Measurements from ENCODE around the gene SAMHD1. TPM values are rescaled to one million over a fixed set of nuclear protein-coding genes. Genes with fewer than 3 reads are reported as not detected.

SAMHD1 gene
- total RNA-seq, 2 experiments from 2014 or later, result 29.9 to 33.5 TPM

DNA sequence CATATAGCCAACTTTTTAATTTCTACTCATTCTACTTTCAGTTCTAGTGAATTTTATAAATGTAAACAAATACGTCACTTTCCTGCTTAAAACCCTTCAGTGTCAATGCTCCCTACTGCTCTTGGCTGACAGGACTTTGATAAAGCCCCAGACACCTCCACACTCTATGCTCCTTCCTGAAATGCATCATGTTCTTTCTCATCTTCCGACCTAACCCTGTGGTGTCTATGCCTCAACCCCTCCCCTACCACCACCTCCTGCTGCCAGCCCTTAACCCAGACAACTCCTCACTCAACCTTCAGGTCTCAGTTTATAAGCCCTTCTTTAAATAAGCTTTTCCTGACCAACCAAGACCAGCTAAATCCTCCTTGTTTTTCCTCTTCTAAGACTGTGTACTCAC is 56.5 kb downstream of the SAMHD1 start:
- DNase-seq, result no peak
- no peak overlapping the region for H3K4me3 Mint-ChIP-seq
- peaks cover 14% of the 10 kb centered on the region for H3K4me1 Mint-ChIP-seq (ENCODE audit: low read depth)
- intact Hi-C loops (cut with micrococcal nuclease), result no loop called here
- no peaks in the 10 kb centered on the region for H3K27me3 Mint-ChIP-seq (ENCODE audit: low read depth)
- CTCF ChIA-PET, result interaction anchor here (0.5 to 1.7 kb wide), 3 partner anchors 11 to 121 kb away, joined by 3 to 6 read pairs (median 3); partner anchors contain the start of gene DSN1
- H3K36me3 Mint-ChIP-seq (ENCODE audit: low read depth), result peaks cover 18% of the 10 kb centered on the region
- no peaks in the 10 kb centered on the region for H3K9me3 Mint-ChIP-seq
- peak overlapping the region; percentile 52 for H3K27ac Mint-ChIP-seq

- Mint-ChIP-seq H3K36me3 (ENCODE audit: low read depth) (peaks cover 13% of the 10 kb centered on the region), H3K27ac (peak overlapping the region; percentile 46), H3K4me1 (ENCODE audit: low read depth) (peaks cover 14% of the 10 kb centered on the region), H3K9me3 (no peaks in the 10 kb centered on the region), H3K27me3 (ENCODE audit: low read depth) (no peaks in the 10 kb centered on the region), H3K4me3 (no peak overlapping the region)
- CTCF ChIA-PET, result interaction anchor here (0.6 to 1.7 kb wide), 2 partner anchors 120 to 349 kb away, joined by 3 to 6 read pairs; partner anchors contain the start of gene DSN1
- no peak for DNase-seq
- intact Hi-C loops (cut with micrococcal nuclease), result no loop called here
These were observed 57.7 kb downstream of the SAMHD1 start for GRCh38 chr20:36893801-36894200.

GRCh38 chr20:36891211-36891610 is 60.3 kb downstream of the SAMHD1 start:
- Mint-ChIP-seq H3K4me1 (ENCODE audit: low read depth) (peaks cover 13% of the 10 kb centered on the region), H3K36me3 (ENCODE audit: low read depth) (peaks cover 4% of the 10 kb centered on the region), H3K27ac (no peak overlapping the region), H3K9me3 (no peaks in the 10 kb centered on the region), H3K27me3 (ENCODE audit: low read depth) (no peaks in the 10 kb centered on the region), H3K4me3 (no peak overlapping the region)
- intact Hi-C loops (cut with micrococcal nuclease), result no loop called here
- CTCF ChIA-PET, result no interaction called here
- no peak for DNase-seq

- Mint-ChIP-seq H3K36me3 (ENCODE audit: low read depth) (peaks cover 4% of the 10 kb centered on the region), H3K9me3 (no peaks in the 10 kb centered on the region), H3K4me3 (no peak overlapping the region), H3K27me3 (ENCODE audit: low read depth) (no peaks in the 10 kb centered on the region), H3K27ac (peak overlapping the region; percentile 12), H3K4me1 (ENCODE audit: low read depth) (peaks cover 13% of the 10 kb centered on the region)
- intact Hi-C loops (cut with micrococcal nuclease), result no loop called here
- DNase-seq, result no peak
- CTCF ChIA-PET, result interaction anchor here (2.1 kb wide), 1 partner anchor 82 kb away, joined by 7 read pairs; no protein-coding TSS in a partner anchor
These were observed 60.9 kb downstream of the SAMHD1 start for GRCh38 chr20:36890586-36890985.

DNA sequence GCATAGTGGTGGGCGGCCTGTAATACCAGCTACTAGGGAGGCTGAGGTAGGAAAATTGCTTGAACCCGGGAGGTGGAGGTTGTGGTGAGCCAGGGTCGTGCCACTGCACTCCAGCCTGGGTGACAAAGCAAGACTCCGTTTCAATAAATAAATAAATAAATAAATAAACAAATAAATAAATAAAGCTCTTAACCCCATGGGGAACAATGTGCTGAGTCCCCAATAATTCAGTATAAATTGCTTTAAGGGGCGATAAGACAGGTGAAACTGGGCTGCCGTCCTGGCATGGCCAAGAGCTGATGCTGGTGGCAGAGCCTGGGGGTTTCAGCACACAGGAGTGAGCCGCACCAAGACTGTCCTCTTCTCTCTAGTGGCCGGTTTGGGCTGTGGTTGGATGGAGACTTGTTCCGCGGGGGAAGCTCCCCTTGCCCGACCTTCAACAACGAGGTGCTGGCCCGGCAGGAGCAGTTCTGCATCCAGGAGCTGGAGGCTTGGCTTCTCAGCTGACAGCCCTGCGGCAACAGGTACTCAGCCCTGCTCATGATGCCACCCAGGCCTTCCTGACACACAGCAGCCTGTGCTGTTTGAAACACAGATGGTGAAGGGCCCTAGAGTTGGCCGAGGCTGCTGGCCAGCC is 62.5 kb downstream of the SAMHD1 start:
- intact Hi-C loops (cut with micrococcal nuclease), result loop anchor here (5.0 kb wide), 1 partner anchor 172 kb away; no protein-coding TSS in a partner anchor
- Mint-ChIP-seq H3K27me3 (ENCODE audit: low read depth) (no peaks in the 10 kb centered on the region), H3K27ac (no peak overlapping the region), H3K4me1 (ENCODE audit: low read depth) (peaks cover 10% of the 10 kb centered on the region), H3K4me3 (no peak overlapping the region), H3K9me3 (no peaks in the 10 kb centered on the region), H3K36me3 (ENCODE audit: low read depth) (peaks cover 2% of the 10 kb centered on the region)
- no peak for DNase-seq
- CTCF ChIA-PET, result interaction anchor here (0.6 to 2.1 kb wide), 8 partner anchors 13 to 222 kb away, joined by 3 to 7 read pairs (median 3); no protein-coding TSS in a partner anchor

- Mint-ChIP-seq H3K27me3 (ENCODE audit: low read depth) (no peaks in the 10 kb centered on the region), H3K4me3 (no peak overlapping the region), H3K4me1 (ENCODE audit: low read depth) (peaks cover 10% of the 10 kb centered on the region), H3K27ac (no peak overlapping the region), H3K9me3 (no peaks in the 10 kb centered on the region), H3K36me3 (ENCODE audit: low read depth) (no peaks in the 10 kb centered on the region)
- intact Hi-C loops (cut with micrococcal nuclease), result loop anchor here (1.0 to 5.0 kb wide), 5 partner anchors 51 to 381 kb away; no protein-coding TSS in a partner anchor
- no peak for DNase-seq
- CTCF ChIA-PET, result interaction anchor here (0.6 to 2.9 kb wide), 7 partner anchors 10 to 172 kb away, joined by 3 to 15 read pairs (median 6); no protein-coding TSS in a partner anchor
These were observed 63.8 kb downstream of the SAMHD1 start for GRCh38 chr20:36887752-36888090.

- peak overlapping the region; percentile 54 for H3K27ac Mint-ChIP-seq
- H3K36me3 Mint-ChIP-seq (ENCODE audit: low read depth), result no peaks in the 10 kb centered on the region
- DNase-seq, result peak; percentile 92
- no peaks in the 10 kb centered on the region for H3K27me3 Mint-ChIP-seq (ENCODE audit: low read depth)
- H3K4me3 Mint-ChIP-seq, result no peak overlapping the region
- CTCF ChIA-PET, result interaction anchor here (0.5 to 2.9 kb wide), 20 partner anchors 11 to 365 kb away, joined by 3 to 15 read pairs (median 4); a partner anchor contains a TSS
- peaks cover 10% of the 10 kb centered on the region for H3K4me1 Mint-ChIP-seq (ENCODE audit: low read depth)
- intact Hi-C loops (cut with micrococcal nuclease), result loop anchor here (1.0 to 5.0 kb wide), 5 partner anchors 51 to 381 kb away; no protein-coding TSS in a partner anchor
- no peaks in the 10 kb centered on the region for H3K9me3 Mint-ChIP-seq
These were observed 64.4 kb downstream of the SAMHD1 start for GRCh38 chr20:36886859-36887751.

- H3K36me3 Mint-ChIP-seq (ENCODE audit: low read depth), result no peaks in the 10 kb centered on the region
- intact Hi-C loops (cut with micrococcal nuclease), result loop anchor here (5.0 kb wide), 1 partner anchor 168 kb away; no protein-coding TSS in a partner anchor
- H3K4me1 Mint-ChIP-seq (ENCODE audit: low read depth), result peaks cover 15% of the 10 kb centered on the region
- CTCF ChIA-PET, result interaction anchor here (1.7 to 2.9 kb wide), 2 partner anchors 28 to 76 kb away, joined by 6 to 15 read pairs; no protein-coding TSS in a partner anchor
- no peak overlapping the region for H3K27ac Mint-ChIP-seq
- no peaks in the 10 kb centered on the region for H3K27me3 Mint-ChIP-seq (ENCODE audit: low read depth)
- no peak overlapping the region for H3K4me3 Mint-ChIP-seq
- DNase-seq, result no peak
- no peaks in the 10 kb centered on the region for H3K9me3 Mint-ChIP-seq
These were observed 66.2 kb downstream of the SAMHD1 start for GRCh38 chr20:36885356-36885755.

DNA sequence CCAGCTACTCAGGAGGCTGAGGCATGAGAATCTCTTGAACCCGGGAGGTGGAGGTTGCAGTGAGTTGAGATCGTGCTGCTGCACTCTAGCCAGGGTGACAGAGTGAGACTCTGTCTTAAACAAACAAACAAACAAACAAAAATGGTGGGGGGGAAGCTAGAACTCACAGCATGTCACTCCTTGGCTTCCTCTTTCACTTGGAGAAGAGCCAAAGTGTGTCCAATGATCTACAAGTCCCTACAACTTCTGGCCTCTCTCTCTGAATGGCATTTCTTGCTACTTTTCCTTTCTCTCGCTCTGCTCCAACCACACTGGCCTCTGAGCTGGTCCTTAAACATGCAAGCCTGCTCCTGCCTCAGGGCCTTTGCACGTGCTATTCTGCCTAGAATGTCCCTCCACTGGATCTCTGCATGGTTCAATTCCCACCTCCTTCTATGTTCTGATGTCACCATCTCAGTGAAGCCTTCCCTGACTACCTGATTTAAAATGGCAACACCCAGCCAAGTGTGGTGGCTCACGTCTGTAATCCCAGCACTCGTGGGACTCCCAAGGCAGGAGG is 67.5 kb downstream of the SAMHD1 start:
- no peak for DNase-seq
- Mint-ChIP-seq H3K27me3 (ENCODE audit: low read depth) (no peaks in the 10 kb centered on the region), H3K9me3 (no peaks in the 10 kb centered on the region), H3K27ac (no peak overlapping the region), H3K4me3 (no peak overlapping the region), H3K4me1 (ENCODE audit: low read depth) (peaks cover 15% of the 10 kb centered on the region), H3K36me3 (ENCODE audit: low read depth) (no peaks in the 10 kb centered on the region)
- intact Hi-C loops (cut with micrococcal nuclease), result no loop called here
- CTCF ChIA-PET, result interaction anchor here (1.0 to 1.2 kb wide), 3 partner anchors 35 to 76 kb away, joined by 3 to 4 read pairs (median 4); no protein-coding TSS in a partner anchor

DNA sequence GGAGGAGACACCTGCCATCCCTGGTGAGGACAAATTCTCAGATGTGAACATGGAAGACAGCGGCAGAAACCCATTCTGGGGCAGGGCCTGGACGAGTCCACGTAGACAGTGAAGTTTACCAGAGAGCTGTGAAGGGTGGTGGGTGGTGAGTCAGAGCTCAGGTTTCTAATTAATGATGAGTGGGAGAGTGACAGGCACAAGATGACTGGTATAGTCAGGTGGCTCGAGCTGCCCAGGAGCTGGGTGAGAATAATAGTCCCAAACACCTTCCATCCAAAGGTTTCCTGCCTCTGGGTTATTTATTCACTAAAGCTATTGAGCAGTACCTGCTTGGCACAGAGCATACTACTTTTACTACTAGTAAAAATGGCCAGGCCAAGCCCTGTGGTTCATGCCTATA is 69.6 kb downstream of the SAMHD1 start:
- H3K9me3 Mint-ChIP-seq, result no peaks in the 10 kb centered on the region
- H3K27ac Mint-ChIP-seq, result no peak overlapping the region
- no peak overlapping the region for H3K4me3 Mint-ChIP-seq
- H3K27me3 Mint-ChIP-seq (ENCODE audit: low read depth), result no peaks in the 10 kb centered on the region
- intact Hi-C loops (cut with micrococcal nuclease), result no loop called here
- peaks cover 10% of the 10 kb centered on the region for H3K4me1 Mint-ChIP-seq (ENCODE audit: low read depth)
- DNase-seq, result peak; percentile 20
- CTCF ChIA-PET, result interaction anchor here (0.5 to 1.0 kb wide), 3 partner anchors 18 to 190 kb away, joined by 3 read pairs; no protein-coding TSS in a partner anchor
- H3K36me3 Mint-ChIP-seq (ENCODE audit: low read depth), result no peaks in the 10 kb centered on the region

GRCh38 chr20:36881331-36881730 is 70.2 kb downstream of the SAMHD1 start:
- DNase-seq, result no peak
- no peaks in the 10 kb centered on the region for H3K36me3 Mint-ChIP-seq (ENCODE audit: low read depth)
- H3K27me3 Mint-ChIP-seq (ENCODE audit: low read depth), result no peaks in the 10 kb centered on the region
- H3K4me1 Mint-ChIP-seq (ENCODE audit: low read depth), result peaks cover 5% of the 10 kb centered on the region
- no peaks in the 10 kb centered on the region for H3K9me3 Mint-ChIP-seq
- no peak overlapping the region for H3K27ac Mint-ChIP-seq
- H3K4me3 Mint-ChIP-seq, result no peak overlapping the region
- CTCF ChIA-PET, result interaction anchor here (0.5 to 1.0 kb wide), 2 partner anchors 17 to 190 kb away, joined by 3 read pairs; no protein-coding TSS in a partner anchor
- intact Hi-C loops (cut with micrococcal nuclease), result no loop called here

Measured in activated naive CD4-positive, alpha-beta T cell treated with anti-CD3 and anti-CD28 coated beads for 36 hours (primary cell).